GM12872 (cell line): Measurements from ENCODE around the gene ZBED1.

Experiments
- TF ChIP-seq, protein P1 (sequence below): IDR thresholded peaks from 3 replicates; pipeline ENCODE4 v1.5.1; 2011; ENCODE audit warnings: low read depth, mild to moderate bottlenecking, low read length, moderate library complexity; ENCODE audit not compliant: insufficient read depth

ZBED1 gene

DNA sequence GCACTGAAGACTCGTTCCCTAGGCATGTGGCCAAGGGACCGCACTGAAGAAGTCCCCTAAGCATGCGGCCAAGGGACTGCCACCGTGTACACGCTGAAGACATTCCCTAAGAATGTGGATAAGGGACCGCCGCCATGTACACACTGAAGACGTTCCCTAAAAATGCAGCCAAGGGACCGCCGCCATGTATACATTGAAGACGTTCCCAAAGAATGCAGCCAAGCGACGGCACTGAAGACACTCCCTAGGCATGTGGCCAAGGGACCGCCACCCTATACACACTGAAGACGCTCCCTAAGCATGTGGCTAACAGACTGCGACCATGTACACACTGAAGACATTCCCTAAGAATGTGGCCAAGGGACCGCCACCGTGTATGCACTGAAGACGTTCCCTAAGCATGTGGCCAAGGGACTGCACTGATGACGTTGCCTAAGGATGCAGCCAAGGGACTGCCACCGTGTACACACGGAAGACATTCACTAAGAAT is 31.5 kb downstream of the ZBED1 start:
- TF ChIP-seq, protein P1, sequence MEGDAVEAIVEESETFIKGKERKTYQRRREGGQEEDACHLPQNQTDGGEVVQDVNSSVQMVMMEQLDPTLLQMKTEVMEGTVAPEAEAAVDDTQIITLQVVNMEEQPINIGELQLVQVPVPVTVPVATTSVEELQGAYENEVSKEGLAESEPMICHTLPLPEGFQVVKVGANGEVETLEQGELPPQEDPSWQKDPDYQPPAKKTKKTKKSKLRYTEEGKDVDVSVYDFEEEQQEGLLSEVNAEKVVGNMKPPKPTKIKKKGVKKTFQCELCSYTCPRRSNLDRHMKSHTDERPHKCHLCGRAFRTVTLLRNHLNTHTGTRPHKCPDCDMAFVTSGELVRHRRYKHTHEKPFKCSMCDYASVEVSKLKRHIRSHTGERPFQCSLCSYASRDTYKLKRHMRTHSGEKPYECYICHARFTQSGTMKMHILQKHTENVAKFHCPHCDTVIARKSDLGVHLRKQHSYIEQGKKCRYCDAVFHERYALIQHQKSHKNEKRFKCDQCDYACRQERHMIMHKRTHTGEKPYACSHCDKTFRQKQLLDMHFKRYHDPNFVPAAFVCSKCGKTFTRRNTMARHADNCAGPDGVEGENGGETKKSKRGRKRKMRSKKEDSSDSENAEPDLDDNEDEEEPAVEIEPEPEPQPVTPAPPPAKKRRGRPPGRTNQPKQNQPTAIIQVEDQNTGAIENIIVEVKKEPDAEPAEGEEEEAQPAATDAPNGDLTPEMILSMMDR, result no peak

DNA sequence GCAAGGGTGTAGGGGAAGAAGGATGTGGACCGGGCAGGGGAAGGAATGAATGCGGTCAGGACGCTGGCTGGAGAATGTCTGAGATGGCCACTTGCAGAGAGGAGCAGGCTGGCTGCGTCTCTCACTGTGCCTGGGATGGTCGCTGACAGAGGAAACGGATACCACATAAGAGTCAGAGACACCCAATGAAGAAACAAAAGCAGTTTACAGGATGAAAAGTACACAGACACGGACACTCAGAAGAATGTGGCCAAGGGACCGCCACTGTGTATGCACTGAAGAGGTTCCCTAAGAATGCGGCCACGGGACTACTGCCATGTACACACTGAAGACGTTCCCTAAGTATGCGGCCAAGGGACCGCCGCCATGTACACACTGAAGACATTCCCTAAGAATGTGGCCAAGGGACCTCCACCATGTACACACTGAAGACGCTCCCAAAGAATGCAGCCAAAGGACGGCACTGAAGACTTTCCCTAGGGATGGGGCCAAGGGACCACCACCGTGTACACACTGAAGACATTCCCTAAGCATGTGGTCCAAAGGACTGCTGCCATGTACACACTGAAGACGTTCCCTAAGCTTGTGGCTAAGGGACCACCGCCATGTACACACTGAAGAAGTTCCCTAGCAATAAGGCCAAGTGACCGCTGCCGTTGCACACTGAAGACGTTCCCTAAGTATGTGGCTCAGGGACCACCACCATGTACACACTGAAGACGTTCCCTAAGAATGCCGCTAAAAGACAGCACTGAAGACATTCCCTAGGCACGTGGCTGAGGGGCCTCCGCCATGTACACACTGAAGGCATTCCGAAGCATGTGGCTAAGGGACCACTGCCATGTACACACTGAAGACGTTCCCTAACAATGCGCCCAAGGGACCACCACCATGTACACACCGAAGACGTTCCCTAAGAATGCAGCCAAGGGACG is 32.2 kb downstream of the ZBED1 start:
- TF ChIP-seq, protein P1, result no peak

DNA sequence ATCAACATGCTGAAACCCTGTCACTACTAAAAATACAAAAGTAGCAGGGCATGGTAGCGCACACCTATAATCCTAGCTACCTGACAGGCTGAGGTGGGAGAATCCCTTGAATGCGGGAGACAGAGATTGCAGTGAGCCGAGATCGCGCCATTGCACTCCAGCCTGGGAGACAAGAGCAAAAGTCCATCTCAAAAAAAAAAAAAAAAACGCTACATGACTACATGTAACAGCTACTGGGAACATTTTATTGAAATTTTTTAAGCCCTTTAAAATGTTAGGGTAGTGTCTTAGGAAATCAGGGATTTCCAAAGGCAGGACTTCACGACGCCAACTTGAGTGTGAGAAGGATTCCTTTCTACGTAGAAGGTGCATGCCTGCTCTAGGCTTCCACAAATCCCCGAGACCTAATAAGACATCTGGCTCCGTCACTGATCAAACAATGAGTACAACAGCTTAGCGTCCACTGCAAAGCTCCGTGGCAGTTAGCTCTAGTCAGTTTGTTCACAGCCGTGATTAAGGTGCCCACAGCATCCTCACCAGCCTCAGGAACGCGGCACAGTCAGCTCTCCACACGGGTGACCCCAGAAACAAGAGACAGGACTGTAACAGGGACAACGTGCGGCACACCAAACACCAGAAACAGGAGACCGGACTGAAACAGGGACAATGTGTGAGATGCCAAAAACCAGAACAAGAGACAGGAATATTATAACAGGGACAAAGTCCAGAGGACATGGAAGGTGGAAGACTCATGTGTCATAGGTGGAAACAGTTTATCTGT is 33.7 kb downstream of the ZBED1 start:
- TF ChIP-seq, protein P1, result no peak

GRCh38 chrX:2464677-2465166 is 36.1 kb downstream of the ZBED1 start:
- TF ChIP-seq, protein P1, result no peak

GRCh38 chrX:2463973-2464676 is 36.7 kb downstream of the ZBED1 start:
- TF ChIP-seq, protein P1, result no peak

DNA sequence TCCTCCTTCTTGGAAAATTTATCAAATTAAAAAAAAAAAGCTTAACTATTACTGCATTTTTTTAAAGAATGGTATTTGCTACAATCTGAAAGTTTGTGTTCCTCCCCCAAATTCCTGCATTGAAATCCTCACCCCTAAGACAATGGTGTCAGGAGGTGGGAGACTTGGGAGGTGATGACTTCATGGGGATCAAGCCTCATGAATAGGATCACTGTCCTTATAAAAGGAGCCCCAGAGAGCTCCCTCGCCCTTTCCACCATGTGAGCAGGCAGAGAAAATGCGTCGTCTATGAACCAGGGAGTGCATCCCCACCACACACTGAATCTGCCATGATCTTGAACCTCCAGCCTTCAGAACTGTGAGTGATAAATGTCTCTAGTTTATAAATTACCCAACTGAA is 38.0 kb downstream of the ZBED1 start:
- TF ChIP-seq, protein P1, result no peak
